Small intestine (tissue), 7 donors: ENCODE data around the gene RAB4B. TPM values are rescaled to one million over a fixed set of nuclear protein-coding genes. Genes with fewer than 3 reads are reported as not detected.
A peak's percentile ranks its signal among the peaks of the same experiment; 100 is the strongest.
"Not testable (repeated sequence)": the region's sequence is repeated elsewhere in the genome, so short reads cannot be mapped to it uniquely, and the experiment has no call there.

Source experiments
- DNase-seq, 2 donors: peaks; one replicate each; pipeline versions ENCODE4 v3.0.0 to v3.0.0-alpha.2; 2013
- FAIRE-seq: peaks from 2 replicates; lab custom pipeline; 2012; peaks lifted over from hg19 to GRCh38; lab: Jason Lieb, UNC
- H3K27ac ChIP-seq, 3 donors: one replicate each; pipeline ENCODE4 v1.5.1; 2013; ENCODE audit warnings: low read length in 2 of 3, mild to moderate bottlenecking in 2 of 3, control low read depth in 1 of 3, inconsistent platforms in 1 of 3, low read depth in 1 of 3, moderate library complexity in 1 of 3
- H3K27me3 ChIP-seq, 3 donors: one replicate each; pipeline ENCODE4 v1.6.1; 2013; ENCODE audit warnings: low read length in 3 of 3, inconsistent platforms in 1 of 3; ENCODE audit not compliant: control insufficient read depth in 3 of 3, insufficient read depth in 3 of 3
- H3K36me3 ChIP-seq, 3 donors: one replicate each; pipeline ENCODE4 v1.6.1; 2013; ENCODE audit warnings: low read length in 3 of 3, inconsistent platforms in 1 of 3, low read depth in 1 of 3, mild to moderate bottlenecking in 1 of 3, moderate library complexity in 1 of 3; ENCODE audit not compliant: control insufficient read depth in 3 of 3, insufficient read depth in 2 of 3
- H3K4me1 ChIP-seq, 3 donors: one replicate each; pipeline ENCODE4 v1.6.1; 2013; ENCODE audit warnings: low read length in 2 of 3, inconsistent platforms in 1 of 3, low read depth in 1 of 3, mild to moderate bottlenecking in 1 of 3, moderate library complexity in 1 of 3; ENCODE audit not compliant: control insufficient read depth in 3 of 3, insufficient read depth in 2 of 3
- H3K4me3 ChIP-seq, 3 donors: one replicate each; pipeline ENCODE4 v1.5.1; 2013; ENCODE audit warnings: low read length in 3 of 3, control low read depth in 1 of 3, inconsistent platforms in 1 of 3, low read depth in 1 of 3, mild to moderate bottlenecking in 1 of 3, moderate library complexity in 1 of 3
- H3K9me3 ChIP-seq, 2 donors: one replicate each; pipeline ENCODE4 v1.6.1; 2013; ENCODE audit warnings: low read depth in 1 of 2, low read length in 1 of 2; ENCODE audit not compliant: control insufficient read depth in 2 of 2, insufficient read depth in 1 of 2
- WGBS, 3 donors: extraction: QIAGEN DNeasy Blood & Tissue Kit; methylation state at CpG; one replicate each; pipeline ENCODE4 v1.1.7; 2013; 5-methylcytosine and 5-hydroxymethylcytosine counted together
- polyA plus RNA-seq, 4 donors: library from polyadenylated mRNA; stranded (reverse) in 3 of 4; unstranded in 1 of 4; fragments of 200-250 nt in 3 of 4; fragments of 120-200 nt in 1 of 4; gene quantifications; one replicate each; pipeline versions ENCODE4 v1.2.1 to v1.2.3, GENCODE V29; 2013
- donor health status: healthy with polysubstance abuse.
- donor health status: control.
- donor health status: control.
- donor health status: Bipolar disorder and iron deficiency.
- donor health status: healthy.

RAB4B gene
- polyA plus RNA-seq, 4 donors: 20.1 to 48.1 (median 43.1) TPM

DNA sequence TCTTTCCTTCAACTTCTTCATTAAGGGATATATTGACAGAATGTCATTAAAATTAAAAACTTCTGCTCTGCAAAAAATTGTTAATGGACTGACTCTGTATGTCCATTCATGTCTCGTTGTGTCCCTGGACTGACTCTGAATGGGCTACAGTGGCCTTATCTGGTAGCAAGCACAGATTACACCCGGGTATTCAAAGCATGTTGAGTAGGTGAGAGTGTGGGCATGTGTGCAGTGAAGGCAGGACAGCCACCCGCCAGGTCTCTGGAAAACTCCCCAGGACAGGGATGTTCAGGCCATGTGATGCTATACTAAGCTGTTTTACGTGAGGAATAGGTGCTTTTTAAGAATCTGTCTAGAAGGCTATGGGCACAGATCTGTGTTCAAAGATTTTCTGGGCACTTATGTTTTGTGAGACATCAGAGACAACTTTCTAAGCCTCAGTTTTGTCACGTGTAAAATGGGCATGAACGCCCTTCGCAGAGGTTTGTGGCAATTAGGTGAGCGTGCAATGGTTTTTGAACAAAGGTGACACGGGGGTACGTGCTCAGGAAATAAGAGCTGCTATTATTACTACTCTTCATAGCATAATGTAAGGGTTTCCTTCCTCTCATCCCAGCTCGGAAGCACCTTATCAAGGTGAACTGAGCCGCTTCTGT, 65.1 kb downstream of the RAB4B start:
- H3K27ac ChIP-seq: peak overlapping the region in 1 of 3 donors; percentile 1
- H3K4me1 ChIP-seq, H3K27me3 ChIP-seq, H3K4me3 ChIP-seq, H3K9me3 ChIP-seq, DNase-seq, H3K36me3 ChIP-seq, FAIRE-seq: not testable (repeated sequence)
- WGBS, 3 donors: 37 to 41% (median 38%) methylated on average over 9 to 10 of the region's 12 CpGs

DNA sequence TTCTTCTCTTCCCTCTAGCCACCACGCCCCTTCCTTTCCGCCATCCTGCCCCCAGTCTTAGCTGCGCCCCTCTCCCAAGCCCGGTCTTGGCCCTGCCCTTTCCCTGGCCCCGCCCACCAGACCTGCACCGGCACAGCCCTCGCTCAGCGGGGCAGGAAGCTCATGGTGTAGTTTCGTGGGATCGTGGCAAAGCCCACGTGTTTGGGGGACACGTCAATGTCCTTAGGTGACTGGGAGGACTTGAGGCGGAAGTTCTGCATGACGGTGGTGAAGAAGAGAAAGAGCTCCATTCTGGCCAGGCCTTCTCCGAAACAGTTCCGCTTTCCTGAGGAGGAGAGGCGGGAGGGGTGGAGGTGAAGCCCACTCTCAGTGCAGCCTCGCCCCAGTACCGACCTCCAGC, 65.6 kb downstream of the RAB4B start:
- H3K27ac ChIP-seq: peak overlapping the region in 1 of 3 donors; percentile 1
- not testable (repeated sequence) for H3K9me3 ChIP-seq, H3K4me3 ChIP-seq, H3K36me3 ChIP-seq, H3K4me1 ChIP-seq, H3K27me3 ChIP-seq, FAIRE-seq
- DNase-seq: peak; percentile 28 to 70
- 3 to 7% (median 6%) methylated on average over 13 to 16 of the region's 19 CpGs for WGBS, 3 donors

Other genes with a start within 250 kb of the RAB4B start
- gene SHKBP1, start 201.4 kb upstream of the RAB4B start, polyA plus RNA-seq: 10 to 100 TPM; 27.0 to 70.3 (median 60.4) TPM
- 100 to 1,000 TPM in 2 of 4 donors, 10 to 100 TPM in 2; 63.3 to 222 (median 116) TPM for gene LTBP4, start 176.9 kb upstream of the RAB4B start, polyA plus RNA-seq
- gene NUMBL, start 87.6 kb upstream of the RAB4B start, polyA plus RNA-seq: 10 to 100 TPM in 2 of 4 donors, 1 to 10 TPM in 2; 6.2 to 15.6 (median 9.9) TPM
- gene COQ8B, start 61.4 kb upstream of the RAB4B start, polyA plus RNA-seq: 10 to 100 TPM; 29.2 to 45.5 (median 42.8) TPM
- gene ITPKC, start 61.1 kb upstream of the RAB4B start, polyA plus RNA-seq: 10 to 100 TPM; 22.7 to 36.5 (median 25.5) TPM
- 10 to 100 TPM; 12.1 to 27.5 (median 18.0) TPM for gene ACTMAP, start 27.8 kb upstream of the RAB4B start, polyA plus RNA-seq
- gene SNRPA, start 27.0 kb upstream of the RAB4B start, polyA plus RNA-seq: 10 to 100 TPM; 25.7 to 77.8 (median 52.7) TPM
- gene MIA, start 2.7 kb upstream of the RAB4B start, polyA plus RNA-seq: 1 to 10 TPM in 3 of 4 donors, not detected in 1; 2.7 to 4.3 (median 3.2) TPM
- gene EGLN2, start 20.9 kb downstream of the RAB4B start, polyA plus RNA-seq: 100 to 1,000 TPM in 1 of 4 donors, 10 to 100 TPM in 3; 60.1 to 103 (median 81.3) TPM
- under 1 TPM in 2 of 4 donors, not detected in 2; 0.04 to 0.18 TPM for gene CYP2A6, start 72.2 kb downstream of the RAB4B start, polyA plus RNA-seq
- under 1 TPM in 1 of 4 donors, not detected in 3; 0.13 TPM for gene CYP2A7, start 104.0 kb downstream of the RAB4B start, polyA plus RNA-seq
- 1 to 10 TPM; 3.8 to 9.7 (median 6.5) TPM for gene CYP2B6, start 213.0 kb downstream of the RAB4B start, polyA plus RNA-seq